Activated CD4-positive, alpha-beta T cell treated with anti-CD3 and anti-CD28 coated beads, Interleukin-2, Interleukin-6, amounts not matched to agents 100 ng/mL and 50 ng/mL, durations not matched to agents 16 hours and 8 hours (primary cell): ENCODE results near the gene FOXD2.
"Not testable (repeated sequence)": the region's sequence is repeated elsewhere in the genome, so short reads cannot be mapped to it uniquely, and the experiment has no call there.

Source experiments
- DNase-seq: peaks from one replicate; pipeline ENCODE4 v3.0.0-alpha.2; 2020

Gene FOXD2

DNA sequence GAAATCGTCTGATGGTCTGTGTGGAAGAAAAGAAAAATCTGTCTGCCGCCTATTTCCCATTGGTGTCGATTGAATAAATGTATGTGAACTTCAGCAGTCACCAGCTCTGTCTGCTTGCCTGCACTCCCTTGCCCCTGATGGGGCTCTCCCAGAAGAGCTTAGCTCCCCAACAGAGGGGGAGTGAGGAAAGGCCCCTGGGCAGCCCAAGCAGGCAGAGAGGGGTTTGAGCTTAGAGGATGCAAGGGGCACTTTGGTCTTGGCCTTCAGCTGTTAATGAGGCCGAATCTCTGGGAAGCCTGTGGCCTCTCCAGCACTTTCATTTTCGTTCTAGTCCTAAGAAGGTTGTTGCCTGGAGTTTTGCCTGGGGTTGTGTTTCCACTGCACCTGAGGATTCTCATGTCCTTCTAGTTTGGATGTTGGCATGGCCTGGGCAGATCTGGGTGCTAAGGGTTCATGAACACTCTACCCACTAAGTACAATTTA lies 2.8 kb downstream of the FOXD2 start:
- DNase-seq, result no peak

DNA sequence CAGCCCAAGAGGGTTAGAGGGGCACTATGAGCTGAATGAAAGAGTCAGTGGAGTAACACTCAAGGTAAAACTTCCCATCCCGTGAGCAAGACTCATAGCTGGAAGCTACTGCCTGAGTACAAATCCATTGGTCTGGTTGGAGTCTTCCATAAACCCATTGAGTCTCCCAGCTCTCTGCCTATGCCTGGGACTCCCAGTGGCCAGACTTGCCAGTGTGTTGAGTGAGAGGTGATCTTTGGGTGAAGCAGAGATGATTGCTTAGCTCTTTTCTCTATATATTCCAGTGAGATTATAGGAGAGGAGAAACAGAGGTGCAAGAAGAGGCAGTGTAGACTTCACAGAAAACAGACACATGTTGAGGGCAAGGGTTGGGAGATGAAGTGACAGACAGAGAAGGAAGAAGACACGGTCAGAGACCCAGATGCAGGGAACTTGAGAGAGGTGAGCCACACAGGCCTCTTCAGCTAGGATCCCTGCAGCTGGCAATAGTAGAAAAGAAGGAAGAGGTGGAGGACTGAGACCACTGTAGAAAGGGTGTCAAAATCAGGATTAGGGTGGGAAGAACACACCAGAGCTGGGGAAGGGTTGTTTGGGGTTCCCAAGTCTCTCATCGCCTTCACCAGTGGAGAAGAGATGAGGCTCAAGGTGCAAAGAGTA lies 3.7 kb downstream of the FOXD2 start:
- DNase-seq, result no peak

DNA sequence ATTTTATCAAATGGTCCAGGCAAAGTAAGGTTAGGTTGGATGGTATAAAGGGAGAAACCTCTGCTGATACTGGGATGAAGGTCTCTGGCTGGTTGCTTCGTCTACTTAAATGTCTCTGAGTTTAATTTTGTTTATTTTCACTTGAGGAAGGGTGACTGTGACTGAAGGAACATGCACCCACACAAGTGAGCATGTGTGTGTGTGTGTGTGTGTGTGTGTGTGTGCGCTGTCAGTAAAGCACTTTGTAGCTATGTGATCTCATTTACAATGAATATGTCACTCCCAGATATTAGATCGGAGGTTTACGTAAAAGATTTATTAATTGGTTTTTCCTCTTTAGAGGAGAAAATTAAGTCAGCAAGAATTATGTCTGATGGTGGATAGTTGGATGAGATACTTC lies 4.4 kb downstream of the FOXD2 start:
- DNase-seq, result no peak

DNA sequence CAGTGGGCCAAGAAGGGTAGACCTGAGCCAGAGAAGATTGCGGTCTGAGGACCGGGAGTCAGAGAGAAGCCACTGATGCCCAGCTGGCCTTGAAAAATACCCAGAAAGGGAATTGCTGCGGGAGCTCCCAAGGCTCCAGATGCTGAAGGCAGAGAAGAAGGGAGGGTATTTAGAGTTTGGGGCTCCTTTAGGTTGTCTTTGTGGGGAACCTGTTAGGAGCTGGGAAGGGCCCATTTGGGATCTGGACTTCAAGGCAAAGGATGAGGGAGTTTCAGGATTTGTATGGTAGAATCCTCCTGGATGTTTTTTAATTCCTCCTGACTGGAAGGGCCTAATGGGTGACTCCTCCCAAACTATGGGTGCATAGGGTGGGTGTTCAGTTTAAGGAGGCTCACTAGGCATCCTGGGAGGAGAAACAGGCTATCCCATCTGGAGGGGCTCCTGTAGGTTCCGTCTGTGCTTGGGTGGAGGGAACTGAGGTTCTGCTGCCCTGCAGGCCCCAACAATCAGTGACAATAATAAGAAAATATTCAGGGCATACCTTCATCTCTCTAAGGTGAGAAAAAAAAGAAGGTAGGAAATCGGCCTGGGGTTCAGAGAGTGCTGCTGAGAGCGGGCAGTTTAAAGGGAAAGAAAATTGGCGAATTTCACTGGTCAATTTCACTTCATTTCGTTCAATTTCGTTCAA lies 5.1 kb downstream of the FOXD2 start:
- DNase-seq, result no peak

DNA sequence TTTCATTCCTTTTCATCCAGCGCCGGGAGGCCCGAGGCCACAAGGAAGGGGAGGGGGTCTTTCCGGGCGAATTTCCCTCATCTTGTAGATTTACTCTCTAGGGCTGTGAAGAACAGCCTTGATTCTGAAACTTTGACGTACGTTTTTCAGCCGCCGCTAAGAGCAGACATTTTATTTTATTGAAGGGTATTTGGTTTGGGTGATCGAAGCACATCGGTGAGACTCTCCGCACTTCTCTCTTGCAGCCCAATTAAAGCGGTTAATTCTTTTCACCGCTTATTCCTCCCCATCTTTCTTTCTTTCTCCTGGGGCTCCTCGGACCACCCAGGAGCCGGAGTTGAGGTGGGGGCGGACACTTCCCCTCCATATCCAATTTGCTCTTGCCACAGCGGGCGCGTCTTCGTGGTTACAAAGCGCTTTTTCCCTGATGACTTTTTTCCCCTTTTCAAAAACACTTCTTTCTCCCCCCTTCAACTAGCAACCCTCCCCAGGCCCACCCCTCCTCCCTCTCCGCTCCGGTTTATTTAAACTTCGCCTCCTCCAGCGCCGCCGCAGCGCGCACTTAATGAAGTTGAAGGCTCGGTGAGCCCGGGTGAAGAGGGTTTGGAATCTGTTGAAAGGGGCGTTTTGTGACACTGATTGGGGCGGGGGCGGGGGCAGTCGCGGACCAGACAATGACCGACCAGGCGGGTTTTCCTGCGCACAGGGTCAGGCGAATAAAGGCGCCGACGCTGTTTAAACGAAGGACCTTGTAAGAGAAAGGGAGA lies 5.9 kb downstream of the FOXD2 start:
- no peak for DNase-seq

DNA sequence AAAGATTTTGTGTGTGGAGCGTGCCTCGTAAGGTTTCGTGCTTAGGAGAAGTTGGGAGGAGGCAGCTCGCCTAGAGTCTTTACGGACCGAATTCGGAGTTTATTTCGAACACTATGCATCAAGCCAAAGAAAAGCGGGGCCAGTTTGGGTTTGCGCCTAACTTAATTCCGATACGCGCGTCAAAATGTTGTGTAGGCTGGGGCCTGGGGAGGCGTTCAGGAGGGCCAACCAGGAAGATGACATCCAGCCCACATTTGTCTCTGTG lies 6.4 kb downstream of the FOXD2 start:
- no peak for DNase-seq

DNA sequence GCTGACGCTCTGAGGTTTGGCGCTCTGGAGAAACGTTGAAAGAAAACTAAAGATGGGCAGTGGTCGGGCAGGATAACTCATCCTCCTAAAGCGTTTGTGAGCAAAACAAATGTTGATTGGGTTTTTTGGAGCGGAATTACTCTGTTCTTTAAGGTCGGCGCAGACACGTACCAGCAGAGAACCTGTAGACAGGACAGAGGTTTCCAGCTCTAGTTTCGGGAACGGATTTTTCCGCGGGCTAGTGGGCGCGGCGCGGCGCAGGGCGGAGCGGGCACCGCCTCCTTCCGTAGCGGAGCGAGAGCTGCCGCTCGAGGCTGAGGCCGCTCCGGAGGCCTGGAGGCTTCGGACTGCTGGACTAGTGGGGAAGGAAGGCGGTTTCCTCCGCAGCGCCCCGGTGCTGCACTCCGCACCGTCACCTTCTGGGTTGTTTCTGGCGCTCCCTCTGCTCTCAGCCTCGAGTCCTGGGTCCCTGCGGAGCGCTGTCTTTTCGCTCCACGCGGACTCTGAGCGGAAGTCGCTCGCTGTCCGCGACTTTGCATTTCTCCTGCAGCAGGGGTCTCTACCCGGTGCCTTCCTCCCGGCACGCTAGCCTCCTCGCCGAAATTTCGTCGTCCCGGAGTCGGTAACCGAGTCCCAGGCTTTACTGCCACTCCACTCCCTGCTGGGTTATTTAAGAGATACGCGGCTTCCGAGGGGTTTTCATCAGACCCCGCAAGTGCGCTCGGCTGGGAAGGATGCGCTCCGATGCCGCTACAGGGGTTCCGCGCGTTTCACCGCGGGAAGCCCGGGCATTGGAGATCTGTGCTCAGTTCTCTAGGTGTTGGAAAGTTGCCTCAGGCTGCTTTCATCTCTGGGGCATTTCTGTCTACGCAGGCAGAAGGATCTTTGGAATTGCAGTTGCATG lies 7.0 kb downstream of the FOXD2 start:
- peak; percentile 41 for DNase-seq

DNA sequence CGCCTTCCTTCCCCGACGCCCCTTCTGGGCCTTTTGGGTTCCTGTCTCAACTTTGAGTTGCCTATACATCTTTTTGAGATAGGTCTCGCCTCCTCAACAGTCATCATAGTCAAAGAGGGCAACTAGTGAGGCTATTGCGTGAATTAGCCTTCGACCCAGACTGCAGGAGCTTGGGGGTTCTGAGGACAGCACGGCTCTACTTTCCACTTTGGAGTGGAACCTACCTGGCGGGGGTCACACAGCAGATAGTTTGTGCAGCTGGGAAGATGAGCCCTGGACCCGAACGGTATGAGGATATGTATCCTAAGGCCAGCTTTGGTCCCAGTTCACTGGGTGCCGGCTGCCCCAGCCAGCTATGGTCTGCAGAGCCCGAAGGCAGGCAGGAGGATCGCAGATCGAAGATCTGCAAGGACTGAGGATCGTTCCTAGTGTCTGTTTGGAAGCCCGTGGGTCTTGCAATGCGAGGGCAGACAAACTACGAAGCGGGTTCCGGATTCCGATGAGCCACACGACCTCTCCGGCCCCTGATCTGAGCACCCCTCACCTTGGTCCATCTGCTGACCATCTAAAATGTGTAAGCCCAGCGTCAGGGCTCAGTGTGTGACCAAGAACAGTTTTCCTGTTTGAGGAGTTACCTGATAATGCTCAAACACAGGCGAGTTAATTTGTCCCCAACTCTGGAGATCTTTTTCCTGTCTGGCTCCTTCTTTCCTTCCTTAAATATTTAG lies 8.1 kb downstream of the FOXD2 start:
- no peak for DNase-seq

DNA sequence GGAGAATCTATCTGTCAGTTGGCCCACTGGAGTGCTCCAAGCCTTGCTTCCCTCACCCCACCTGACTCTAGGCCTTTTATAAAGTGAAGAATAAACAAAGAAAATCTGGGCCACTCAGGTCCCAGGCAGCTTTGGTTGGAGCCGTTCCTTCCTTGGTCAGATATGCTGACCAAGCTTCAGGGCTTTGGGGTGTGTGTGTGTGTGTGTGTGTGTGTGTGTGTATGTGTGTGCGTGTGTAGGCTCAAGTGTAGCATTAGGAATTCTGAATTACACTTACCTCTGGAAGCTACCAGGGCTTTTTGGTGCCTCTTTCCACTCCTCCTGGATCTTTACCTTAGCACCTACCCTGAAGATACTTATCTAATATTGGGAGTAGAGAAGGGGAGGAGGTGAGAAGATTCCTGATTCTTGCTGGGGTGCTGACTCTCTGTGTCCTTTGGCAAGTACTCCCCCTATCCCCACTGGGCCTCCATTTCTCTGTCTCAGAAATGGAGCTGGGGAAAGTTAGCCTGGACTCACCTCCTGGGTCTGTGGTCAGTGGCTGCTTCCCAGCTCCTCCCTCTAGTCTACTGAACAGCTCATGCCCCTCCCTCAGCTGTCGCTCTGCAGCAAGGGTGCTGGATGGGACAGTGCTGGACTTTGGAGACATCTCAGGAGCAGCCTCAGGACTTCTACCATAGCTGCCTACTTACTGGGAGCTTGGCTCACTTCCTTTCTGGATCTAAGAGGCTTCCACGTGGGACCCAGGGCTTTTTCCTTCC lies 10.8 kb downstream of the FOXD2 start:
- no peak for DNase-seq

DNA sequence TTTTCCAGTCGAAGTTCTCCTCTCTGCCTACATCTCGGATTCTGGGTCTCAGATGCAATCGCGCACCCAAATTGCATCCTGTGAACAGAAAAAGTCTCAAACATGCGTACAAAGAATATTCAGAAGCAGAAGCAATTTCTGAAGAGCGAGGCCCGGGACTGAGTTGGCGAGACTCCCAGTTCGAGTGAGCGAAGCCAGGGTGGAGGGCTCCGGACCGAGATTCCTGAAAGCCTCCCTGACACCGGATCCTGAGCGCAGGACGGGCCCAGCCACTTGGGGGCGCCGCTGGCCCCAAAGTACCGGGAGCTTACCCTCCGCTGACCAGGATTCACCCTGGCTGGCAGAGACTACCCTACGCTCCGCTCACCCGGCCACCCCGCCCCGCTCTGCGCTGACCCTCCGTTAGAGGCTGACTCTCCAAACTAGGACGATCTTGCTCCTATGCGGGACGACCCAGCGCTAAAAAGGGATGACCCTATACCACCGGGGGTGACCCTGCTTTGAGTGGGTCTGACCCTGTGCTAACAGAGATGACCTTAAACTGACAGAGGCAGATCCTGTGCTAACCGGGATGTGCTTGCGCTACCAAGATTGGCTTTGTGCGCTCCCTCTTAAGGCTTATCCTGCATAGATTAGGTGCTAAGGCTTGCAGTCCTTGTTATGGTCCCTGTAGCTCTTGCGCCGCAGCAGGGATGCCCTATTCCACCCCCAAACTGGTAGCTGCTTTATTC lies 12.1 kb downstream of the FOXD2 start:
- no peak for DNase-seq

DNA sequence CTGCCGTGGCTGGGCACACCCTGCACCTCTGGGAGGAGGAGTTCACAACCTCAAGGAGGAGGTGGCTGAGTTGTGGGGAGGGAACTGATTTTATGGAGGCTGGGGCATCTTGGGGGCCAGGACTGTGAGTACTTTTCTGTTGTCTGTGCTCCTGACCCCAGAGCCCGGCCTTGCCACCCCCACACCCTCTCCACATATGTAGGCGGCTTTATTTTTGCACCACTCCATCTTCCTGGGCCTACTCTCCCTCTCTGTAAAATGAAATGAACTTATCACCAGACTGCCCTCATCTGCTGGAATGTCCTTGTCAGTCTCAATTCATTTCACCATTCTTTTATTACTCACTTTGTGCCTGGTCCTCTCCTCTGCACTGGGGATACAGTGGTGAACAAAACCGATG lies 12.8 kb downstream of the FOXD2 start:
- no peak for DNase-seq

DNA sequence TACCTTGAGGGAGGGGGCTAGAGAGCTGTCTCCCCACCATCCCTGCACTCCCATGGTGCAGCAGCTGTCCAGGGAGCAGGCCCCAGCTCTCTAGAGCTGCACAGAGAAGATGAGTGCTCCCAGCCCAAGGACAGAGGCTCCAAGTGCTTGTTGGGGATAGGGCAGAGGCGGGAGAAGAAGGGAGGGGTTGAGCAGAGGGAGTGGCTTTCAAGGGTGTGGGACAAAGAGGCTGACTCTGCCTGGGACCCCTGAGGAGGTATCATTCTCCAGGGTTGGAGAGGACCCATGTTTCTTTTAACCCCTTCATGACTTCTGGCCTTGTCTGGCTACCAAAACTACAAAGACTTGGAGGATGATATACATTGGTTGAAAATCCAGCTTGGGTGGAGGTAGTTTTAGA lies 14.6 kb downstream of the FOXD2 start:
- no peak for DNase-seq

DNA sequence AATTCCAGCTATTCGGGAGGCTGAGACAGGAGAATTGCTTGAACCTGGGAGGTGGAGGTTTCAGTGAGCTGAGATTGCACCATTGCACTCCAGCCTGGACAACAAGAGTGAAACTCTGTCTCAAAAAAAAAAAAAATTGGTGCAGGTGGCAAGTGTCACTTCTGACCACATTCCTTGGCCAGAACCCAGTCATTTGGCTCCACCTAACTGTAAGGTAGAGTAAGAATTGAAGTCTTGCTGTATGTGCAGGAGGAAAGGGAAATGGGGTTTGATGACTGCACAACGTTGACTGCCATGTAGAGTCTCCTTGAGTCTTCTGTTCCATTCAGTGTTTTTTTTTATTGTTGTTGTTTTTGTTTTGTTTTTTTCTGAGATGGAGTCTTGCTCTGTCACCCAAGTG lies 16.1 kb downstream of the FOXD2 start:
- DNase-seq, result not testable (repeated sequence)

DNA sequence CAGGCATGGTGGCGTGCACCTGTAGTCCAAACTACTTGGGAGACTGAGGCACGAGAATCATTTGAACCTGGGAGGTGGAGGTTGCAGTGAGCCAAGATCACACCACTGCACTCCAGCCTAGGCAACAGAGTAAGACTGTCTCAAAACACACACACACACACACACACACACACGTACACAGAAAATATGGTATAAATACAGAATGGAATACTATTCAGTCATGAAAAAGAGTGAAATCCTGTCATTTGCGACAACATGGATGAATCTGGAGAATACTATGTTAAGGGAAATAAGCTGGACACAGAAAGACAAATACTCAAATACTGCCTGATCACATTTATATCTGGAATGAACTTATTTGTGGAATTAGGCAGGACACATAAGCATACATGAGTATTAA lies 18.4 kb downstream of the FOXD2 start:
- no peak for DNase-seq

DNA sequence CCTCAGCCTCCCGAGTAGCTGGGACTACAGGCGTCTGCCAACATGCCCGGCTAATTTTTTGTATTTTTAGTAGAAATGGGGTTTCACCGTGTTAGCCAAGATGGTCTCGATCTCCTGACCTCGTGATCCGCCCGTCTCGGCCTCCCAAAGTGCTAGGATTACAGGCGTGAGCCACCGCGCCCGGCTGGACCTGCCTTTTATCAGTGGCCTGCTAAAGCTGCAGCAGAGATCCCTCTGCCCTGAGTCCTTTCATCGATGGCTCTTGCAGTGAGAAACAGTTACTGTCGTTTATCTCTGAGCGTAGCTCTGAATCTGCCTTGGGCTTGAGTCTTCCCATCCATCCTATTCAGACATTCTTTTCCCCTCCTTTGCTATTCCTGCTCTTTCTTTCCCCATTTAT lies 19.7 kb downstream of the FOXD2 start:
- DNase-seq, result not testable (repeated sequence)

DNA sequence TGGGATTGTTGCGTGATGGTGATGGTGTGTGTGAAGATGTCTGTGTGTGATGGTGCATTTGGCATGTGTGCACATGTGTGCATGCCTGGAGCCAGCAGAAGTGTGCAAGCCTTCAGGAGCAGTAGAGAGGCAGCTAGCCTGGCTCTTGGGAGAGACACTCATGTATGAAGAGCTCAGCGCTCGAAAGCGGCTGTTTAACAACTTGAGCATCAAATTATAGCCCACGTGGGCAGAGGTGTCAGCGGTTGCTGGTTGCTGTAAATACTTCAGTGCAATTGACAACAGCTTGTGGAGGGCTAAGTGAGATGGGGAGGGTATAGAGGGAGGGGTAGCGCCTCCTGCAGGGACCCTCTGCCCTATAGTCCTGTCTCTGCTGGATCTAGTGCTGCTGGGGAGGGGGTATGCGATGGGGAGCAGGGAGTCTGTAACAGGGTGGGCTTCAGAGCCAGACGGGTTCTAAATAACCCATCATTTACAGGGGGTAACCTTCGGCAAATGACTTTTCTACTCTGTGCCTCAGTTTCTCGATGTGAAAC lies 21.5 kb downstream of the FOXD2 start:
- no peak for DNase-seq

DNA sequence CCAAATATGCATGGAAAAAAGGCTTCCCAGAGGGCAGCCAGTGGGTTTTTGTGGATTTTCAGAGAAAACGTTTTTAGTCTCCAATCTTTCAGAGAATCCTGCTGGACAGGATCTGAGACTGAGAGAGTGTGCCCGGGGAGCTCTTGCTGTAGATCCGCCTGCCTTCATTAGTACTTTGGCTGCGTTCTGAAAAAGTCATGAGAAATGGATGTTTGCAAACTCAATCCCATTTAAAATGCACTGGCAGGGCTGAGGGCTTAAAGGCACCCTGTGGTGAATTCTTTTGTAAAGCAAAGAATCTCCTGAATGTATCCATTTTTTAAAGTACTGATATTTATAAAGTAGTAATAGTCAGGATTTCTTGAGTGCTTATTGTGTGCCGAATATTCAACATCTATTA lies 22.2 kb downstream of the FOXD2 start:
- DNase-seq, result no peak

DNA sequence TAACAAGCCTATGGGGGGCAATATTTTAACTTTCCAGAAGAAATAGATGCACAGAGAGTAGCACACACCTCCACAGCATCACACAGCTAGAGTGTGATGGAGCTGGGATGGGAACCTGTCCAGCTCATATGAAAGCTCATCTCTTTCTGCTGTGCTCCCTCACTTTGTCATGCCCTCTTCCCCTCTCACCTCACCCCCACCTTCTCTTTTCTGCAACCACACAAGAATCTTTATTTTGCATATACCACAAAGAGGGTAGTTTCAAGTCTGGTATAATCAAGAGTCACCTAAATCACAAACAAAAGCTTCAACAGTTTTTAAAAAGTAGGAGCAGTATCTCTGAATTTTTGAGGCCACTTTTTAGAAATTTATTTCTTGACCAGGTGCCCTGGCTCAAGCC lies 22.6 kb downstream of the FOXD2 start:
- no peak for DNase-seq

DNA sequence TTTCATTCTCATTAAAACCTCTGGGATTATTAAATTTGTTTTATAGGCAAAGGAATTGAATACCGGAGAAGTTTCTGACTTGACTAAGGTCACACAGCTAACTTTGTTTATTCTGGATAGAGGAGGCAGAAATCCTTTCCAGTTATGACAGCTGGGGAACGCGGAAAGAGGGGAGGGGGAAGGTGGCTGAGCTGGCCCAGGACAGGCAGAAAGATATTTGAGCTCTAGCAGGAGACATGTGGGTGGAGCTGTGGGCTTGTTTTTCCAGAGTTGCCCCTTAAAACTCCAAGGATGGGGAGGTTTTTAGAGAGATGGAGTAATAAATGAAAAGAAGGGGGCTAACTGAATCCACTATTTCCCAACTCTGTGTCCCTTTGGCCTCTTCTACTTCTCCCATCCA lies 27.8 kb downstream of the FOXD2 start:
- no peak for DNase-seq

DNA sequence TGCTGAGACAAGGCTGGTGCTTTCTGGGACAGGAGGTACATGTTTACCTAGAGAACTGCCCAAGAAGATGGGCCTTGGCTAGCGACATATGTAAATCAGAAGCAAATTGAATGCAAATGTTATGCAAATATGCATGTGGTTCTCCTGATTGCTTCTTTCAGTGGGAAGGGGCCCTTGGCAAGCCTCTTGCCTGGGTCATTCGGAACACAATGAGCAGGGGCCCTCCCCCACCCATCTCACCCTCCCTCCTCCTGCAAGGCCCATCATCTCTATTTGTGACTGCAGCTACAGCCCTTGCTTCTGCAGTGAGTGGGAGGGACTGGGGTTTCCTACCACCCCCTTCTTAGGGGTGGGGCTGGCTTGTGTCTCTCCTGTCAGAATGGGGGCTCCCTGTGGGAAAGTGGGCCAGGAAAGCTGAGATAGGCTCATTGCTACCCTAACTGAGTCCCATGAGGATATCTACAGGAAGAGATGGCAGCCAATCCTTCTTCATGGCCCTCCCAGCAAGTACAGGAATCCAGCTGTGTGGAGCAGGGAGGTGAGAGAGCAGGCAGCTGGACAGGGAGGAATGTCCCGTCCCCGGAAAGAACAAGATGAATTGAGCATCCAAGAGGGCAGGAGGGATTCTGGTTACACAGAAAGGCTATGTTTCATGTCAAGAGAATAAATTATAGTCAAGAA lies 31.0 kb downstream of the FOXD2 start:
- DNase-seq, result no peak
